H9 (cell line): ENCODE measurements around the gene CTCFL. TPM values are rescaled to one million over a fixed set of nuclear protein-coding genes. Genes with fewer than 3 reads are reported as not detected.
A peak's percentile ranks its signal among the peaks of the same experiment; 100 is the strongest.

ENCODE experiments used
- DNase-seq: peaks from one replicate; pipeline ENCODE4 v3.0.0-alpha.2; 2017
- H2AFZ ChIP-seq: one replicate; pipeline ENCODE4 v1.6.1; 2013; ENCODE audit warnings: mild to moderate bottlenecking, low read length, control low read depth, moderate library complexity
- H2AK5ac ChIP-seq: 2 replicates; pipeline ENCODE4 v1.6.1; 2013; ENCODE audit warnings: low read length, control low read depth, mixed read lengths; ENCODE audit not compliant: insufficient read length
- H2BK120ac ChIP-seq: one replicate; pipeline ENCODE4 v1.6.1; 2013; ENCODE audit warnings: low read depth, mild to moderate bottlenecking, low read length, control low read depth, inconsistent platforms; ENCODE audit not compliant: poor library complexity, severe bottlenecking
- H2BK12ac ChIP-seq: 2 replicates; pipeline ENCODE4 v1.6.1; 2013; ENCODE audit warnings: low read length, control low read depth, mixed read lengths, low read depth; ENCODE audit not compliant: insufficient read length
- H2BK15ac ChIP-seq: 2 replicates; pipeline ENCODE4 v1.6.1; 2013; ENCODE audit warnings: low read depth, low read length, control low read depth
- H2BK20ac ChIP-seq: one replicate; pipeline ENCODE4 v1.6.1; 2013; ENCODE audit warnings: low read depth, mild to moderate bottlenecking, low read length, control low read depth, inconsistent platforms; ENCODE audit not compliant: poor library complexity, severe bottlenecking
- H2BK5ac ChIP-seq: 2 replicates; pipeline ENCODE4 v1.6.1; 2013; ENCODE audit warnings: low read length, control low read depth, mixed read lengths; ENCODE audit not compliant: insufficient read length
- H3K14ac ChIP-seq: 2 replicates; pipeline ENCODE4 v1.6.1; 2013; ENCODE audit warnings: low read length, control low read depth; ENCODE audit not compliant: insufficient read depth
- H3K18ac ChIP-seq: 2 replicates; pipeline ENCODE4 v1.6.1; 2013; ENCODE audit warnings: low read depth, mild to moderate bottlenecking, mixed read lengths, low read length, control low read depth; ENCODE audit not compliant: insufficient read length
- H3K23ac ChIP-seq: 2 replicates; pipeline ENCODE4 v1.6.1; 2013; ENCODE audit warnings: low read length, control low read depth, mixed read lengths, low read depth; ENCODE audit not compliant: insufficient read length
- H3K23me2 ChIP-seq: 2 replicates; pipeline ENCODE4 v1.6.1; 2013; ENCODE audit warnings: low read depth, mild to moderate bottlenecking, mixed read lengths, low read length, control low read depth; ENCODE audit not compliant: insufficient read length, poor library complexity, severe bottlenecking
- H3K27ac ChIP-seq: 2 replicates; pipeline ENCODE4 v1.5.1; 2013; ENCODE audit warnings: low read length, control low read depth, mixed read lengths, low read depth; ENCODE audit not compliant: insufficient read length
- H3K27me3 ChIP-seq: 2 replicates; pipeline ENCODE4 v1.6.1; 2013; ENCODE audit warnings: low read length, control low read depth, inconsistent platforms; ENCODE audit not compliant: insufficient read depth
- H3K4ac ChIP-seq: 2 replicates; pipeline ENCODE4 v1.6.1; 2013; ENCODE audit warnings: low read depth, mild to moderate bottlenecking, control low read depth, inconsistent platforms, low read length, moderate library complexity
- H3K4me1 ChIP-seq: 2 replicates; pipeline ENCODE4 v1.6.1; 2013; ENCODE audit warnings: low read length, control low read depth, inconsistent platforms; ENCODE audit not compliant: insufficient read depth
- H3K4me2 ChIP-seq: 2 replicates; pipeline ENCODE4 v1.6.1; 2013; ENCODE audit warnings: low read length, control low read depth, mixed read lengths; ENCODE audit not compliant: insufficient read length, insufficient read depth
- H3K56ac ChIP-seq: 2 replicates; pipeline ENCODE4 v1.6.1; 2013; ENCODE audit warnings: low read depth, mild to moderate bottlenecking, mixed read lengths, low read length, control low read depth; ENCODE audit not compliant: insufficient read length
- H3K79me1 ChIP-seq: 2 replicates; pipeline ENCODE4 v1.6.1; 2013; ENCODE audit warnings: low read depth, mild to moderate bottlenecking, moderate library complexity, low read length, control low read depth, inconsistent platforms; ENCODE audit not compliant: insufficient read depth, poor library complexity, severe bottlenecking
- H3K79me2 ChIP-seq: 2 replicates; pipeline ENCODE4 v1.6.1; 2013; ENCODE audit warnings: low read length, control low read depth, inconsistent platforms; ENCODE audit not compliant: insufficient read depth
- H3K9ac ChIP-seq: 2 replicates; pipeline ENCODE4 v1.6.1; 2013; ENCODE audit warnings: low read length, control low read depth, mixed read lengths; ENCODE audit not compliant: insufficient read length; ENCODE audit errors: extremely low read depth
- H3K9me3 ChIP-seq: one replicate; pipeline ENCODE4 v1.6.1; 2013; ENCODE audit warnings: low read depth, low read length, inconsistent platforms; ENCODE audit not compliant: control insufficient read depth
- H3T11ph ChIP-seq: one replicate; pipeline ENCODE4 v1.6.1; 2013; ENCODE audit warnings: mild to moderate bottlenecking, low read length, control low read depth, inconsistent platforms
- H4K20me1 ChIP-seq: one replicate; pipeline ENCODE4 v1.6.1; 2013; ENCODE audit not compliant: control insufficient read depth, insufficient read length, insufficient read depth
- H4K5ac ChIP-seq: 2 replicates; pipeline ENCODE4 v1.6.1; 2013; ENCODE audit warnings: low read depth, mild to moderate bottlenecking, mixed read lengths, low read length, control low read depth; ENCODE audit not compliant: insufficient read length
- H4K8ac ChIP-seq: replicated peaks from 2 replicates; pipeline ENCODE4 v1.6.1; 2013; ENCODE audit warnings: low read length, control low read depth, mixed read lengths, low read depth; ENCODE audit not compliant: insufficient read length
- H4K91ac ChIP-seq: 2 replicates; pipeline ENCODE4 v1.6.1; 2013; ENCODE audit warnings: low read depth, mild to moderate bottlenecking, moderate library complexity, mixed read lengths, low read length, control low read depth; ENCODE audit not compliant: insufficient read length
- H3K27ac Mint-ChIP-seq, 3 experiments: 2 replicates in 2 of 3; 3 replicates in 1 of 3; pipeline ENCODE4 v1.8.0; 2020 to 2021; ENCODE audit warnings: mixed read lengths in 3 of 3, mild to moderate bottlenecking in 1 of 3, moderate library complexity in 1 of 3
- H3K27me3 Mint-ChIP-seq: 2 replicates; pipeline ENCODE4 v1.8.0; 2021; ENCODE audit warnings: low read depth, mild to moderate bottlenecking, moderate library complexity, mixed read lengths
- H3K36me3 Mint-ChIP-seq, 3 experiments: 2 replicates in 2 of 3; 3 replicates in 1 of 3; pipeline ENCODE4 v1.8.0; 2020 to 2021; ENCODE audit warnings: low read depth in 3 of 3, mixed read lengths in 3 of 3; ENCODE audit not compliant: insufficient read depth in 1 of 3
- H3K4me1 Mint-ChIP-seq, 2 experiments: 2 replicates each; pipeline ENCODE4 v1.8.0; 2020; ENCODE audit warnings: mixed read lengths in 2 of 2
- H3K4me3 Mint-ChIP-seq, 2 experiments: 2 replicates in 1 of 2; 3 replicates in 1 of 2; pipeline ENCODE4 v1.8.0; 2020 to 2021; ENCODE audit warnings: mild to moderate bottlenecking in 2 of 2, mixed read lengths in 2 of 2, moderate library complexity in 1 of 2
- H3K9me3 Mint-ChIP-seq, 2 experiments: 2 replicates in 1 of 2; 3 replicates in 1 of 2; pipeline ENCODE4 v1.8.0; 2020; ENCODE audit warnings: mild to moderate bottlenecking in 2 of 2, mixed read lengths in 2 of 2, moderate library complexity in 1 of 2
- WGBS: extraction: QIAGEN DNeasy Blood & Tissue Kit; methylation state at CpG from one replicate; pipeline ENCODE4 v1.1.7; 2013; ENCODE audit warnings: missing lambda C conversion rate, low lambda C conversion rate, mixed read lengths; ENCODE audit not compliant: insufficient read length; ENCODE audit errors: extremely low coverage; 5-methylcytosine and 5-hydroxymethylcytosine counted together
- total RNA-seq: library from RNA; stranded (reverse); gene quantifications from 2 replicates; pipeline ENCODE4 v1.2.1, GENCODE V29; 2021
- TF ChIP-seq, protein P1 (sequence below): fragments of 200-600 bp; sonication (generic); conservative IDR thresholded peaks from 3 replicates; pipeline ENCODE4 v1.8.0; 2021; ENCODE audit warnings: antibody characterized with exemption, mild to moderate bottlenecking

Gene CTCFL
- total RNA-seq, 1 experiment from 2014 or later = 0.90 TPM

- no CpG with 5 or more reads among the region's 5 CpGs for WGBS
Observed at GRCh38 chr20:57522380-57523140, 2.4 kb downstream of the CTCFL start.

More at GRCh38 chr20:57522380-57523140, 2.4 kb downstream of the CTCFL start:
- H4K8ac ChIP-seq = no peak overlapping the region
- H3K79me1 ChIP-seq = no peaks in the 10 kb centered on the region
- H2BK20ac ChIP-seq = no peak overlapping the region
- no peak for DNase-seq
- H3K23ac ChIP-seq = no peak overlapping the region
- H3K27ac ChIP-seq = no peak overlapping the region
- no peak overlapping the region for H2AK5ac ChIP-seq
- H3K18ac ChIP-seq = no peak overlapping the region
- no peak overlapping the region for H2BK12ac ChIP-seq
- H3T11ph ChIP-seq = no peak overlapping the region
- H3K27me3 Mint-ChIP-seq = no peaks in the 10 kb centered on the region; the same call in 1 of the 2 replicates
- peak overlapping the region in 2 of 3 experiments; percentile 18 to 24; a peak in 2 of 7 replicates for H3K27ac Mint-ChIP-seq
- no peak overlapping the region for H3K4me3 Mint-ChIP-seq
- H4K91ac ChIP-seq = no peak overlapping the region
- no peak overlapping the region for H2BK15ac ChIP-seq
- H2BK5ac ChIP-seq = no peak overlapping the region
- H3K36me3 Mint-ChIP-seq = no peaks in the 10 kb centered on the region
- H4K5ac ChIP-seq = no peak overlapping the region
- H3K14ac ChIP-seq = no peak overlapping the region
- no peaks in the 10 kb centered on the region for H4K20me1 ChIP-seq
- no peak overlapping the region for H3K4me2 ChIP-seq
- no peaks in the 10 kb centered on the region for H3K9me3 Mint-ChIP-seq
- H3K79me2 ChIP-seq = no peaks in the 10 kb centered on the region
- H3K23me2 ChIP-seq = no peaks in the 10 kb centered on the region
- H2AFZ ChIP-seq = no peak overlapping the region
- no peak overlapping the region for H3K4ac ChIP-seq
- no peak overlapping the region for H3K56ac ChIP-seq
- no peak overlapping the region for H2BK120ac ChIP-seq
- TF ChIP-seq, protein P1, sequence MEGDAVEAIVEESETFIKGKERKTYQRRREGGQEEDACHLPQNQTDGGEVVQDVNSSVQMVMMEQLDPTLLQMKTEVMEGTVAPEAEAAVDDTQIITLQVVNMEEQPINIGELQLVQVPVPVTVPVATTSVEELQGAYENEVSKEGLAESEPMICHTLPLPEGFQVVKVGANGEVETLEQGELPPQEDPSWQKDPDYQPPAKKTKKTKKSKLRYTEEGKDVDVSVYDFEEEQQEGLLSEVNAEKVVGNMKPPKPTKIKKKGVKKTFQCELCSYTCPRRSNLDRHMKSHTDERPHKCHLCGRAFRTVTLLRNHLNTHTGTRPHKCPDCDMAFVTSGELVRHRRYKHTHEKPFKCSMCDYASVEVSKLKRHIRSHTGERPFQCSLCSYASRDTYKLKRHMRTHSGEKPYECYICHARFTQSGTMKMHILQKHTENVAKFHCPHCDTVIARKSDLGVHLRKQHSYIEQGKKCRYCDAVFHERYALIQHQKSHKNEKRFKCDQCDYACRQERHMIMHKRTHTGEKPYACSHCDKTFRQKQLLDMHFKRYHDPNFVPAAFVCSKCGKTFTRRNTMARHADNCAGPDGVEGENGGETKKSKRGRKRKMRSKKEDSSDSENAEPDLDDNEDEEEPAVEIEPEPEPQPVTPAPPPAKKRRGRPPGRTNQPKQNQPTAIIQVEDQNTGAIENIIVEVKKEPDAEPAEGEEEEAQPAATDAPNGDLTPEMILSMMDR = no peak
- no peaks in the 10 kb centered on the region; the same call in 1 of the 2 replicates for H3K27me3 ChIP-seq
- H3K9ac ChIP-seq = no peak overlapping the region
- H3K4me1 Mint-ChIP-seq = peaks cover 24 to 27% of the 10 kb centered on the region in 2 experiments
- H3K9me3 ChIP-seq = no peaks in the 10 kb centered on the region
- no peaks in the 10 kb centered on the region; the same call in 1 of the 2 replicates for H3K4me1 ChIP-seq
